OCI-LY3 (cell line): ENCODE data around the gene PDLIM1.
"Not testable (repeated sequence)": the region's sequence is repeated elsewhere in the genome, so short reads cannot be mapped to it uniquely, and the experiment has no call there.

Experiments used
- H2AFZ ChIP-seq: fragments of 200-600, 300-600 bp; shearing (Covaris generic); 2 replicates; pipeline ENCODE4 v1.6.0; 2014; ENCODE audit warnings: antibody characterized with exemption, low read depth, low read length
- H3K27ac ChIP-seq: fragments of 200-600, 300-600 bp; sonication (generic); 2 replicates; pipeline ENCODE4 v1.5.1; 2014; ENCODE audit warnings: mild to moderate bottlenecking, low read length, moderate library complexity, mixed read lengths
- H3K27me3 ChIP-seq: fragments of 200-600, 300-600 bp; sonication (generic); 2 replicates; pipeline ENCODE4 v1.6.1; 2014; ENCODE audit warnings: low read depth, low read length, mixed read lengths
- H3K36me3 ChIP-seq: fragments of 200-600, 300-600 bp; sonication (generic); replicated peaks from 2 replicates; pipeline ENCODE3; 2014; ENCODE audit warnings: low read depth, low read length, mixed read lengths
- H3K4me1 ChIP-seq: fragments of 300-600, 200-600 bp; sonication (generic); 2 replicates; pipeline ENCODE4 v1.6.1; 2014; ENCODE audit warnings: low read length, mixed read lengths
- H3K4me2 ChIP-seq: fragments of 200-600, 300-600 bp; sonication (generic); 2 replicates; pipeline ENCODE4 v1.6.1; 2014; ENCODE audit warnings: low read length, mixed read lengths
- H3K4me3 ChIP-seq: fragments of 300-600, 200-600 bp; sonication (generic); 2 replicates; pipeline ENCODE4 v1.5.1; 2014; ENCODE audit warnings: antibody characterized with exemption, mild to moderate bottlenecking, low read length, moderate library complexity
- H3K79me2 ChIP-seq: fragments of 300-600, 200-600 bp; shearing (Covaris generic); 2 replicates; pipeline ENCODE4 v1.6.1; 2014; ENCODE audit warnings: mild to moderate bottlenecking, low read length, mixed read lengths
- H3K9ac ChIP-seq: fragments of 300-600, 200-600 bp; shearing (Covaris generic); 2 replicates; pipeline ENCODE4 v1.6.0; 2014; ENCODE audit warnings: mild to moderate bottlenecking, low read length, moderate library complexity
- H3K9me3 ChIP-seq: fragments of 200-600, 300-600 bp; shearing (Covaris generic); 2 replicates; pipeline ENCODE4 v1.6.1; 2014; ENCODE audit warnings: low read length, mixed read lengths; ENCODE audit not compliant: insufficient read depth
- H4K20me1 ChIP-seq: fragments of 200-600, 300-600 bp; sonication (generic); 2 replicates; pipeline ENCODE4 v1.6.1; 2016; ENCODE audit warnings: low read length, mixed read lengths; ENCODE audit not compliant: insufficient read depth
- EZH2phosphoT487 ChIP-seq: fragments of 200-600 bp; shearing (Covaris generic); IDR thresholded peaks from 2 replicates; pipeline ENCODE4 v1.6.1; 2018; ENCODE audit warnings: antibody characterized with exemption, mixed run types, low read depth
- TF ChIP-seq, protein P1 (sequence below): fragments of 200-600, 300-600 bp; sonication (generic); IDR thresholded peaks from 2 replicates; pipeline ENCODE4 v1.5.1; 2014; ENCODE audit warnings: antibody characterized with exemption, low read length, low read depth

The PDLIM1 gene

GRCh38 chr10:95229724-95230627 is 60.8 kb downstream of the PDLIM1 start:
- Histone ChIP-seq H3K4me2 (peak overlapping the region; percentile 92), H3K27ac (no peak overlapping the region), H4K20me1 (no peaks in the 10 kb centered on the region), H3K27me3 (peaks cover 36% of the 10 kb centered on the region), H3K4me1 (peaks cover 10% of the 10 kb centered on the region), H2AFZ (peak overlapping the region; percentile 93; the same call in 1 of the 2 replicates), H3K4me3 (peak overlapping the region; percentile 82), H3K9me3 (no peaks in the 10 kb centered on the region), H3K79me2 (no peaks in the 10 kb centered on the region), H3K36me3 (no peaks in the 10 kb centered on the region), H3K9ac (peak overlapping the region; percentile 63; the same call in 1 of the 2 replicates)
- TF ChIP-seq, protein P1, sequence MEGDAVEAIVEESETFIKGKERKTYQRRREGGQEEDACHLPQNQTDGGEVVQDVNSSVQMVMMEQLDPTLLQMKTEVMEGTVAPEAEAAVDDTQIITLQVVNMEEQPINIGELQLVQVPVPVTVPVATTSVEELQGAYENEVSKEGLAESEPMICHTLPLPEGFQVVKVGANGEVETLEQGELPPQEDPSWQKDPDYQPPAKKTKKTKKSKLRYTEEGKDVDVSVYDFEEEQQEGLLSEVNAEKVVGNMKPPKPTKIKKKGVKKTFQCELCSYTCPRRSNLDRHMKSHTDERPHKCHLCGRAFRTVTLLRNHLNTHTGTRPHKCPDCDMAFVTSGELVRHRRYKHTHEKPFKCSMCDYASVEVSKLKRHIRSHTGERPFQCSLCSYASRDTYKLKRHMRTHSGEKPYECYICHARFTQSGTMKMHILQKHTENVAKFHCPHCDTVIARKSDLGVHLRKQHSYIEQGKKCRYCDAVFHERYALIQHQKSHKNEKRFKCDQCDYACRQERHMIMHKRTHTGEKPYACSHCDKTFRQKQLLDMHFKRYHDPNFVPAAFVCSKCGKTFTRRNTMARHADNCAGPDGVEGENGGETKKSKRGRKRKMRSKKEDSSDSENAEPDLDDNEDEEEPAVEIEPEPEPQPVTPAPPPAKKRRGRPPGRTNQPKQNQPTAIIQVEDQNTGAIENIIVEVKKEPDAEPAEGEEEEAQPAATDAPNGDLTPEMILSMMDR: no peak
- no peak for TF ChIP-seq EZH2phosphoT487

- not testable (repeated sequence) for H3K9ac ChIP-seq, H3K4me2 ChIP-seq, H3K36me3 ChIP-seq, H4K20me1 ChIP-seq, H2AFZ ChIP-seq, H3K4me1 ChIP-seq, H3K9me3 ChIP-seq, H3K4me3 ChIP-seq, H3K79me2 ChIP-seq, H3K27ac ChIP-seq
- peaks cover 33% of the 10 kb centered on the region for H3K27me3 ChIP-seq
Observed at GRCh38 chr10:95228934-95229723, 61.7 kb downstream of the PDLIM1 start.

GRCh38 chr10:95225136-95225535 is 65.7 kb downstream of the PDLIM1 start:
- H3K27ac ChIP-seq: no peak overlapping the region
- no peaks in the 10 kb centered on the region for H3K36me3 ChIP-seq
- no peak overlapping the region for H3K4me2 ChIP-seq
- H3K4me1 ChIP-seq: peaks cover 8% of the 10 kb centered on the region; the same call in 1 of the 2 replicates
- H3K9me3 ChIP-seq: no peaks in the 10 kb centered on the region
- TF ChIP-seq, protein P1: no peak
- no peak for TF ChIP-seq EZH2phosphoT487
- H2AFZ ChIP-seq: no peak overlapping the region
- H3K9ac ChIP-seq: no peak overlapping the region
- peaks cover 8% of the 10 kb centered on the region for H3K27me3 ChIP-seq
- H3K4me3 ChIP-seq: no peak overlapping the region
- no peaks in the 10 kb centered on the region for H4K20me1 ChIP-seq
- H3K79me2 ChIP-seq: no peaks in the 10 kb centered on the region

DNA sequence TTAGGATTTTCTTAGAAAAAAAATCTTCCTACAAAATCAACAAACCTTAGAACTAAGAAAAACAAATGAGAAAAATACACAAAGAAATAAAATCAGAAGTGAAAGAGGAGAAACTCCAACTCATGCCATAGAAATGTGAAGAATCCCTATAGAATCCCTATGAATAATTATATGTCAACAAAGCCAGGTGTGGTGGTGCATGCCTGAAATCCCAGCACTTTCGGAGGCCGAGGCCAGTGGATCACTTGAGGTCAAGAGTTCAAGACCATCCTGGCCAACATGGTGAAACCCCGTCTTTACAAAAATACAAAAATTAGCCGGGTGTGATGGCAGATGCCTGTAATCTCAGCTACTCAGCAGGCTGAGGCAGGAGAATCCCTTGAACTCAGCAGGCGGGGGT is 69.7 kb downstream of the PDLIM1 start:
- H3K36me3 ChIP-seq: no peaks in the 10 kb centered on the region
- no peaks in the 10 kb centered on the region for H3K9me3 ChIP-seq
- H3K27ac ChIP-seq: no peak overlapping the region
- no peak overlapping the region for H3K9ac ChIP-seq
- H4K20me1 ChIP-seq: no peaks in the 10 kb centered on the region
- H3K4me3 ChIP-seq: no peak overlapping the region
- TF ChIP-seq, protein P1: no peak
- TF ChIP-seq EZH2phosphoT487: no peak
- no peaks in the 10 kb centered on the region for H3K79me2 ChIP-seq
- no peaks in the 10 kb centered on the region for H3K27me3 ChIP-seq
- no peak overlapping the region for H2AFZ ChIP-seq
- H3K4me2 ChIP-seq: no peak overlapping the region
- no peaks in the 10 kb centered on the region for H3K4me1 ChIP-seq
